Karpas-422 (cell line): ENCODE results near the gene ARFGEF3. TPM values are rescaled to one million over a fixed set of nuclear protein-coding genes. Genes with fewer than 3 reads are reported as not detected.

Experiments
- DNase-seq: peaks from one replicate; pipeline ENCODE4 v3.0.0-alpha.2; 2015
- H2AFZ ChIP-seq: fragments of 200-600 bp; sonication (generic); 2 replicates; pipeline ENCODE4 v1.6.1; 2014; ENCODE audit warnings: antibody characterized with exemption, low read length, mixed read lengths
- H3K27ac ChIP-seq: fragments of 200-600 bp; sonication (generic); 2 replicates; pipeline ENCODE4 v1.5.1; 2014; ENCODE audit warnings: mild to moderate bottlenecking, low read length, moderate library complexity
- H3K27me3 ChIP-seq: fragments of 200-600 bp; sonication (generic); 2 replicates; pipeline ENCODE4 v1.6.1; 2014; ENCODE audit warnings: low read length, mixed read lengths
- H3K36me3 ChIP-seq: fragments of 200-600 bp; sonication (generic); 2 replicates; pipeline ENCODE4 v1.6.1; 2014; ENCODE audit warnings: low read length, mixed read lengths; ENCODE audit not compliant: insufficient read depth
- H3K4me1 ChIP-seq: fragments of 200-600 bp; sonication (generic); 2 replicates; pipeline ENCODE4 v1.6.1; 2014; ENCODE audit warnings: mild to moderate bottlenecking, low read length, mixed read lengths
- H3K4me2 ChIP-seq: fragments of 200-600 bp; sonication (generic); 2 replicates; pipeline ENCODE4 v1.6.1; 2014; ENCODE audit warnings: low read length, low read depth, mild to moderate bottlenecking; ENCODE audit not compliant: poor library complexity, severe bottlenecking
- H3K4me3 ChIP-seq: fragments of 200-600 bp; sonication (generic); 2 replicates; pipeline ENCODE4 v1.5.1; 2014; ENCODE audit warnings: mild to moderate bottlenecking, antibody characterized with exemption, low read length, mixed read lengths
- H3K79me2 ChIP-seq: fragments of 200-600 bp; sonication (generic); 2 replicates; pipeline ENCODE4 v1.6.1; 2014; ENCODE audit warnings: mild to moderate bottlenecking, low read length, mixed read lengths
- H3K9ac ChIP-seq: fragments of 200-600 bp; sonication (generic); 2 replicates; pipeline ENCODE4 v1.6.0; 2014; ENCODE audit warnings: low read length
- H3K9me2 ChIP-seq: fragments of 200-600 bp; sonication (generic), shearing (Covaris generic); replicated peaks from 2 replicates; pipeline ENCODE4 v1.6.0; 2014; ENCODE audit warnings: mild to moderate bottlenecking, low read length, moderate library complexity; ENCODE audit not compliant: insufficient read depth
- H3K9me3 ChIP-seq: fragments of 300-700, 200-600 bp; sonication (generic); 2 replicates; pipeline ENCODE4 v1.6.1; 2014; ENCODE audit warnings: low read length, mixed read lengths
- H4K20me1 ChIP-seq: fragments of 200-600 bp; sonication (generic); 2 replicates; pipeline ENCODE4 v1.6.1; 2014; ENCODE audit warnings: mild to moderate bottlenecking, antibody characterized with exemption, low read length, low read depth; ENCODE audit not compliant: insufficient read depth
- total RNA-seq: library from RNA; depleted of rRNA; stranded (reverse); fragments of >200 nt; shearing (Covaris generic); gene quantifications from 2 replicates; pipeline ENCODE4 v1.2.3, GENCODE V29; 2014; ENCODE audit warnings: low replicate concordance

The ARFGEF3 gene
- total RNA-seq, 1 experiment from 2014 or later, result 0.04 TPM

- Histone ChIP-seq H3K27ac (no peak overlapping the region), H4K20me1 (no peaks in the 10 kb centered on the region), H3K36me3 (no peaks in the 10 kb centered on the region)
These were observed 84.0 kb downstream of the ARFGEF3 start for GRCh38 chr6:138245751-138246150.

GRCh38 chr6:138246650-138247440 is 85.1 kb downstream of the ARFGEF3 start:
- Histone ChIP-seq H3K4me3 (no peak overlapping the region), H3K4me1 (no peaks in the 10 kb centered on the region), H3K9me2 (no peaks in the 10 kb centered on the region), H3K9ac (no peak overlapping the region), H3K79me2 (no peaks in the 10 kb centered on the region), H3K36me3 (no peaks in the 10 kb centered on the region), H2AFZ (no peak overlapping the region), H4K20me1 (no peaks in the 10 kb centered on the region), H3K27ac (no peak overlapping the region), H3K27me3 (no peaks in the 10 kb centered on the region), H3K9me3 (no peaks in the 10 kb centered on the region), H3K4me2 (no peak overlapping the region)
- no peak for DNase-seq

More at GRCh38 chr6:138245751-138246150, 84.0 kb downstream of the ARFGEF3 start:
- DNase-seq, result no peak
- Histone ChIP-seq H3K79me2 (no peaks in the 10 kb centered on the region), H2AFZ (no peak overlapping the region), H3K9me3 (no peaks in the 10 kb centered on the region), H3K4me3 (no peak overlapping the region), H3K4me1 (no peaks in the 10 kb centered on the region), H3K27me3 (no peaks in the 10 kb centered on the region), H3K9me2 (no peaks in the 10 kb centered on the region), H3K4me2 (no peak overlapping the region), H3K9ac (no peak overlapping the region)

DNA sequence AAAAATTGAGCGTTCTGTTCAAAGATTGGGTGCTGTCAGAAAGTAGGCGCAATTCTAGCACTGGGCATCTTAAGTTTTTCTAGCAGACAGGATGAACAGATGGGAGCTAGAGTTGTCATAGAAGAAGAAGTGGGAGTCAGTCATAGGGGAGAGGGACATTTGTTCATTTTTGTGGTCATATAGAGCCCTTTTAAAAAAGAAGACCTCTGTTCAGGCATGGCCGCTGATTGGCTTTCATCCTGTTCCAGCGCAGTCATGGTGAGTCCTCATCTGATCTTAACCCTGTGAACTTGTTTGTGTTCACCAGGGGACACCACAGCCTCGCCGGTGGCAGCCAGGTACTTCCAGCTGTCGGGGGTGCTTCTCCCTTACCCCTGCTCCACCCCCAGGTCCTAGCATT is 86.3 kb downstream of the ARFGEF3 start:
- Histone ChIP-seq H3K4me2 (no peak overlapping the region), H3K9ac (no peak overlapping the region), H3K27me3 (no peaks in the 10 kb centered on the region), H4K20me1 (no peaks in the 10 kb centered on the region), H3K79me2 (no peaks in the 10 kb centered on the region), H2AFZ (no peak overlapping the region), H3K9me3 (no peaks in the 10 kb centered on the region), H3K27ac (no peak overlapping the region), H3K9me2 (no peaks in the 10 kb centered on the region), H3K36me3 (no peaks in the 10 kb centered on the region), H3K4me1 (no peaks in the 10 kb centered on the region), H3K4me3 (no peak overlapping the region)
- no peak for DNase-seq

- Histone ChIP-seq H2AFZ (no peak overlapping the region), H3K9me3 (no peaks in the 10 kb centered on the region)
- no peak for DNase-seq
These were observed 87.1 kb downstream of the ARFGEF3 start for GRCh38 chr6:138248878-138249277.

DNA sequence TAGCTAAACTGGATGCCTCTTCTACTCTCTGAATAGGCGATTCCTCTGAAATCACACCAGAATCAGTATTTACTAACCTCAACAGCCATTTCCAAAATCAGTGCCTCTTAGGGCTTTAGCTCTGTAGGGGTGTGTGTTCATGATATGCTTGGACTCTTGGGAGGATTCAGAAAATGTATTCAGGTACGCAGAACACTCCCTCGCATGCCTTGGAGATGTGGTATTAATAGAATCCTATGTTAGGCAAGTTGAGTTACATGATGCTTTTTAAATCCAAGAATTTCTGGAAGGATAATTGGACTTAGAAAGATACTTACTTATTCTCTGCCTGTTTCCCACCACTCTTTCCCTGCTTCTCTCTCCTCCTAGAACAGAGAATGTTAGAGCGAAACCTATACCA is 88.3 kb downstream of the ARFGEF3 start:
- no peaks in the 10 kb centered on the region for H3K4me1 ChIP-seq

More at GRCh38 chr6:138248878-138249277, 87.1 kb downstream of the ARFGEF3 start:
- Histone ChIP-seq H3K79me2 (no peaks in the 10 kb centered on the region), H4K20me1 (no peaks in the 10 kb centered on the region), H3K36me3 (no peaks in the 10 kb centered on the region), H3K9me2 (no peaks in the 10 kb centered on the region), H3K9ac (no peak overlapping the region), H3K27me3 (no peaks in the 10 kb centered on the region), H3K4me1 (no peaks in the 10 kb centered on the region), H3K4me3 (no peak overlapping the region), H3K4me2 (no peak overlapping the region), H3K27ac (no peak overlapping the region)

GRCh38 chr6:138250513-138251247 is 88.9 kb downstream of the ARFGEF3 start:
- Histone ChIP-seq H3K9me3 (no peaks in the 10 kb centered on the region), H3K4me2 (no peak overlapping the region), H3K4me1 (no peaks in the 10 kb centered on the region), H2AFZ (no peak overlapping the region), H3K36me3 (no peaks in the 10 kb centered on the region), H3K27ac (no peak overlapping the region), H3K79me2 (no peaks in the 10 kb centered on the region), H3K4me3 (no peak overlapping the region), H3K9me2 (no peaks in the 10 kb centered on the region), H3K27me3 (no peaks in the 10 kb centered on the region), H4K20me1 (no peaks in the 10 kb centered on the region), H3K9ac (no peak overlapping the region)
- DNase-seq, result no peak

More for the DNA sequence above, 88.3 kb downstream of the ARFGEF3 start:
- Histone ChIP-seq H3K9me2 (no peaks in the 10 kb centered on the region), H2AFZ (no peak overlapping the region), H3K4me3 (no peak overlapping the region), H3K27ac (no peak overlapping the region), H4K20me1 (no peaks in the 10 kb centered on the region), H3K9ac (no peak overlapping the region), H3K4me2 (no peak overlapping the region), H3K79me2 (no peaks in the 10 kb centered on the region), H3K9me3 (no peaks in the 10 kb centered on the region), H3K27me3 (no peaks in the 10 kb centered on the region), H3K36me3 (no peaks in the 10 kb centered on the region)
- DNase-seq, result no peak

GRCh38 chr6:138253731-138254130 is 92.0 kb downstream of the ARFGEF3 start:
- H3K9ac ChIP-seq, result no peak overlapping the region
- H3K4me2 ChIP-seq, result no peak overlapping the region
- no peaks in the 10 kb centered on the region for H4K20me1 ChIP-seq
- H3K27me3 ChIP-seq, result no peaks in the 10 kb centered on the region
- no peaks in the 10 kb centered on the region for H3K4me1 ChIP-seq
- no peak overlapping the region for H3K27ac ChIP-seq
- no peaks in the 10 kb centered on the region for H3K9me3 ChIP-seq
- no peaks in the 10 kb centered on the region for H3K9me2 ChIP-seq
- no peaks in the 10 kb centered on the region for H3K79me2 ChIP-seq
- no peak for DNase-seq
- H2AFZ ChIP-seq, result no peak overlapping the region
- H3K36me3 ChIP-seq, result no peaks in the 10 kb centered on the region
- H3K4me3 ChIP-seq, result no peak overlapping the region

GRCh38 chr6:138255443-138255842 is 93.7 kb downstream of the ARFGEF3 start:
- H3K9ac ChIP-seq, result no peak overlapping the region
- no peak overlapping the region for H2AFZ ChIP-seq
- no peaks in the 10 kb centered on the region for H3K4me1 ChIP-seq
- DNase-seq, result no peak
- no peaks in the 10 kb centered on the region for H4K20me1 ChIP-seq
- no peaks in the 10 kb centered on the region for H3K79me2 ChIP-seq
- H3K4me3 ChIP-seq, result no peak overlapping the region
- H3K9me2 ChIP-seq, result no peaks in the 10 kb centered on the region
- H3K36me3 ChIP-seq, result no peaks in the 10 kb centered on the region
- no peak overlapping the region for H3K27ac ChIP-seq
- H3K9me3 ChIP-seq, result no peaks in the 10 kb centered on the region
- H3K27me3 ChIP-seq, result no peaks in the 10 kb centered on the region
- no peak overlapping the region for H3K4me2 ChIP-seq
